Measurements from ENCODE around the gene PAWR.

GRCh38 chr12:79559591-79559990 is 131.2 kb downstream of the PAWR start:
- TF ChIP-seq CTCF (IDR thresholded peaks at IDR 0.05) (no peak), POLR2A (IDR thresholded peaks at IDR 0.05) (no peak)

Data from right lobe of liver (tissue), 4 donors.